Transverse colon (tissue), 4 donors: Measurements from ENCODE around the gene TRIM46.

ENCODE experiments used
- POLR2A ChIP-seq: fragments of 450-650 bp; IDR thresholded peaks from one replicate; pipeline ENCODE4 v1.6.1; 2016; ENCODE audit warnings: antibody characterized with exemption, mild to moderate bottlenecking, moderate library complexity
- POLR2AphosphoS5 ChIP-seq, 3 donors: sonication (generic); formaldehyde crosslinking; IDR thresholded peaks; one replicate each; pipeline ENCODE4 v1.6.1; 2016; ENCODE audit warnings: antibody characterized with exemption in 3 of 3
- TF ChIP-seq, protein P1 (sequence below), 5 experiments: fragments of 200-600 bp in 3 of 5; fragments of 450-650 bp in 2 of 5; sonication (generic) in 3 of 5; IDR thresholded peaks; 1 replicate in 2 of 5; 2 replicates in 3 of 5; pipeline ENCODE4 v1.5.1; 2016 to 2017; ENCODE audit warnings: antibody characterized with exemption in 5 of 5, inconsistent platforms in 3 of 5, mild to moderate bottlenecking in 2 of 5, moderate library complexity in 1 of 5

GRCh38 chr1:155125511-155125945 lies 48.1 kb upstream of the TRIM46 start:
- TF ChIP-seq, protein P1, sequence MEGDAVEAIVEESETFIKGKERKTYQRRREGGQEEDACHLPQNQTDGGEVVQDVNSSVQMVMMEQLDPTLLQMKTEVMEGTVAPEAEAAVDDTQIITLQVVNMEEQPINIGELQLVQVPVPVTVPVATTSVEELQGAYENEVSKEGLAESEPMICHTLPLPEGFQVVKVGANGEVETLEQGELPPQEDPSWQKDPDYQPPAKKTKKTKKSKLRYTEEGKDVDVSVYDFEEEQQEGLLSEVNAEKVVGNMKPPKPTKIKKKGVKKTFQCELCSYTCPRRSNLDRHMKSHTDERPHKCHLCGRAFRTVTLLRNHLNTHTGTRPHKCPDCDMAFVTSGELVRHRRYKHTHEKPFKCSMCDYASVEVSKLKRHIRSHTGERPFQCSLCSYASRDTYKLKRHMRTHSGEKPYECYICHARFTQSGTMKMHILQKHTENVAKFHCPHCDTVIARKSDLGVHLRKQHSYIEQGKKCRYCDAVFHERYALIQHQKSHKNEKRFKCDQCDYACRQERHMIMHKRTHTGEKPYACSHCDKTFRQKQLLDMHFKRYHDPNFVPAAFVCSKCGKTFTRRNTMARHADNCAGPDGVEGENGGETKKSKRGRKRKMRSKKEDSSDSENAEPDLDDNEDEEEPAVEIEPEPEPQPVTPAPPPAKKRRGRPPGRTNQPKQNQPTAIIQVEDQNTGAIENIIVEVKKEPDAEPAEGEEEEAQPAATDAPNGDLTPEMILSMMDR (IDR thresholded peaks at IDR 0.05): peak in 1 of 5 experiments; percentile 7
- TF ChIP-seq POLR2A (no peak), POLR2AphosphoS5 (IDR thresholded peaks at IDR 0.05) (no peak)
